HepG2 (cell line): ENCODE data around the gene MIB2. TPM values are rescaled to one million over a fixed set of nuclear protein-coding genes. Genes with fewer than 3 reads are reported as not detected.

ENCODE experiments used
- ATAC-seq: fragments of 200-7000 bp; cut with Tn5 transposase; 3 replicates; pipeline ENCODE4 v1.9.1; 2020; ENCODE audit warnings: mild to moderate bottlenecking, moderate library complexity
- BruUV-seq: library from RNA; stranded (reverse); fragments of 400-500 nt; replicated peaks from 2 replicates; lab custom pipeline; 2021; lab: Mats Ljungman, UMichigan
- CTCF ChIA-PET: fragments of 300-600 bp; formaldehyde crosslinking; extraction: SDS; loops from one replicate; lab custom pipeline; 2021; ENCODE audit warnings: low total read pairs, inconsistent platforms, low intra/inter-chr PET ratio; lab: Yijun Ruan, JAX
- POLR2A ChIA-PET: fragments of 350-600 bp; sonication (Branson Sonifier 250); formaldehyde crosslinking; loops from one replicate; lab custom pipeline; 2020; ENCODE audit warnings: antibody characterized with exemption, inconsistent platforms; lab: Yijun Ruan, JAX
- DNase-seq: peaks from one replicate; pipeline ENCODE4 v3.0.0-alpha.2; 2015; ENCODE audit warnings: low spot score
- FAIRE-seq: peaks from 3 replicates; lab custom pipeline; 2011; peaks lifted over from hg19 to GRCh38; lab: Jason Lieb, UNC
- H2AFZ ChIP-seq: one replicate; pipeline ENCODE4 v1.6.1; 2011; ENCODE audit warnings: low read length, inconsistent platforms
- H3K27ac ChIP-seq: fragments of 300-600 bp; 3 replicates; pipeline ENCODE4 v1.8.0; 2011; ENCODE audit warnings: mixed run types, mild to moderate bottlenecking, mixed read lengths, low read length, inconsistent platforms; ENCODE audit not compliant: insufficient read depth; ENCODE audit errors: extremely low read length
- H3K27me3 ChIP-seq, 2 experiments: fragments of 200-600 bp in 1 of 2; 2 replicates in 1 of 2; 3 replicates in 1 of 2; pipeline versions ENCODE4 v1.6.0 to v1.8.0; 2011; ENCODE audit warnings: low read length in 2 of 2, mild to moderate bottlenecking in 2 of 2, moderate library complexity in 2 of 2, inconsistent platforms in 1 of 2; ENCODE audit not compliant: insufficient read depth in 2 of 2, control insufficient read depth in 1 of 2
- H3K36me3 ChIP-seq, 2 experiments: fragments of 200-600 bp in 1 of 2; replicated peaks in 1 of 2; 2 replicates in 1 of 2; 3 replicates in 1 of 2; pipeline versions ENCODE4 v1.5.1 to v1.8.0; 2011; ENCODE audit warnings: low read length in 2 of 2, inconsistent platforms in 1 of 2; ENCODE audit not compliant: insufficient read depth in 2 of 2, control insufficient read depth in 1 of 2
- H3K4me1 ChIP-seq: 2 replicates; pipeline ENCODE4 v1.5.1; 2012; ENCODE audit warnings: low read length, inconsistent platforms; ENCODE audit not compliant: insufficient read depth
- H3K4me2 ChIP-seq: 2 replicates; pipeline ENCODE4 v1.6.0; 2011; ENCODE audit warnings: low read depth, low read length, inconsistent platforms
- H3K4me3 ChIP-seq, 3 experiments: fragments of 200-600 bp in 1 of 3; sonication (generic), shearing (Covaris generic) in 1 of 3; replicated peaks in 1 of 3; 2 replicates each; pipeline ENCODE4 v1.5.1; 2011 to 2016; ENCODE audit warnings: low read length in 3 of 3, inconsistent platforms in 2 of 3, low read depth in 2 of 3, mild to moderate bottlenecking in 2 of 3, control low read depth in 1 of 3, mixed read lengths in 1 of 3; ENCODE audit not compliant: insufficient read depth in 1 of 3
- H3K79me2 ChIP-seq: one replicate; pipeline ENCODE4 v1.6.1; 2011; ENCODE audit warnings: low read length, inconsistent platforms; ENCODE audit not compliant: insufficient read depth
- H3K9ac ChIP-seq: 2 replicates; pipeline ENCODE4 v1.6.0; 2011; ENCODE audit warnings: mild to moderate bottlenecking, low read depth, low read length, inconsistent platforms; ENCODE audit not compliant: insufficient read depth
- H3K9me3 ChIP-seq: 2 replicates; pipeline ENCODE4 v1.5.1; 2012; ENCODE audit warnings: mild to moderate bottlenecking, low read length
- H4K20me1 ChIP-seq: 2 replicates; pipeline ENCODE4 v1.6.0; 2011; ENCODE audit warnings: inconsistent platforms, mild to moderate bottlenecking, low read length, moderate library complexity; ENCODE audit not compliant: insufficient read depth
- AGO2 ChIP-seq: fragments of 200-400 bp; formaldehyde crosslinking; optimal IDR thresholded peaks from 2 replicates; pipeline ENCODE3; 2017; ENCODE audit warnings: mild to moderate bottlenecking, low read depth, low read length, moderate library complexity
- CHCHD3 ChIP-seq: sonication (generic); formaldehyde crosslinking; IDR thresholded peaks from 2 replicates; pipeline ENCODE4 v1.8.0; 2022; ENCODE audit warnings: mild to moderate bottlenecking, missing genetic modification reagents, moderate library complexity
- CTCF ChIP-seq: sonication (generic); formaldehyde crosslinking; IDR thresholded peaks from 2 replicates; pipeline ENCODE4 v1.5.0; 2020; ENCODE audit warnings: mild to moderate bottlenecking, missing genetic modification reagents, moderate library complexity
- HNRNPL ChIP-seq: fragments of 200-400 bp; formaldehyde crosslinking; IDR thresholded peaks from 2 replicates; pipeline ENCODE4 v1.6.1; 2017; ENCODE audit warnings: mild to moderate bottlenecking, low read depth, low read length
- MXD4 ChIP-seq: IDR thresholded peaks from 2 replicates; pipeline ENCODE4 v1.6.1; 2016; ENCODE audit warnings: mild to moderate bottlenecking, missing biosample characterization, missing genetic modification reagents
- RBFOX2 ChIP-seq: fragments of 200-400 bp; formaldehyde crosslinking; IDR thresholded peaks from 2 replicates; pipeline ENCODE4 v1.6.1; 2017; ENCODE audit warnings: low read depth, mild to moderate bottlenecking, low read length
- REL ChIP-seq: sonication (generic); formaldehyde crosslinking; conservative IDR thresholded peaks from 2 replicates; pipeline ENCODE4 v1.8.0; 2022; ENCODE audit warnings: mild to moderate bottlenecking, missing genetic modification reagents, moderate library complexity
- SNRNP70 ChIP-seq: fragments of 200-400 bp; formaldehyde crosslinking; IDR thresholded peaks from 2 replicates; pipeline ENCODE4 v1.6.1; 2017; ENCODE audit warnings: mild to moderate bottlenecking, low read depth, low read length, moderate library complexity
- ZBTB3 ChIP-seq: sonication (generic); formaldehyde crosslinking; IDR thresholded peaks from 2 replicates; pipeline ENCODE4 v1.4.0; 2020; ENCODE audit warnings: low read depth, mild to moderate bottlenecking, moderate library complexity, missing genetic modification reagents, borderline replicate concordance
- ZBTB38 ChIP-seq: sonication (generic); formaldehyde crosslinking; IDR thresholded peaks from 2 replicates; pipeline ENCODE4 v1.5.1; 2020; ENCODE audit warnings: mild to moderate bottlenecking, missing genetic modification reagents
- ZBTB42 ChIP-seq: sonication (generic); formaldehyde crosslinking; IDR thresholded peaks from 2 replicates; pipeline ENCODE4 v1.5.0; 2020; ENCODE audit warnings: mild to moderate bottlenecking, missing genetic modification reagents
- ZBTB7B ChIP-seq: sonication (generic); formaldehyde crosslinking; IDR thresholded peaks from 2 replicates; pipeline ENCODE4 v1.4.0; 2020; ENCODE audit warnings: missing genetic modification reagents
- ZFYVE20 ChIP-seq: sonication (generic); formaldehyde crosslinking; IDR thresholded peaks from 2 replicates; pipeline ENCODE4 v1.8.0; 2023; ENCODE audit warnings: low read depth, mild to moderate bottlenecking, moderate library complexity, missing genetic modification reagents, borderline replicate concordance
- ZNF296 ChIP-seq: sonication (generic); formaldehyde crosslinking; conservative IDR thresholded peaks from 2 replicates; pipeline ENCODE4 v1.5.0; 2020; ENCODE audit warnings: mild to moderate bottlenecking, missing genetic modification reagents
- ZNF333 ChIP-seq: sonication (generic); formaldehyde crosslinking; IDR thresholded peaks from 2 replicates; pipeline ENCODE4 v1.4.0; 2020; ENCODE audit warnings: mild to moderate bottlenecking, missing genetic modification reagents, borderline replicate concordance
- ZNF569 ChIP-seq: sonication (generic); formaldehyde crosslinking; IDR thresholded peaks from 2 replicates; pipeline ENCODE4 v1.5.0; 2020; ENCODE audit warnings: mild to moderate bottlenecking, missing genetic modification reagents, moderate library complexity, borderline replicate concordance
- ZNF619 ChIP-seq: sonication (generic); formaldehyde crosslinking; IDR thresholded peaks from 2 replicates; pipeline ENCODE4 v1.4.0; 2020; ENCODE audit warnings: mild to moderate bottlenecking, missing genetic modification reagents
- ZNF670 ChIP-seq: sonication (generic); formaldehyde crosslinking; IDR thresholded peaks from 2 replicates; pipeline ENCODE4 v1.8.0; 2022; ENCODE audit warnings: mild to moderate bottlenecking, missing genetic modification reagents, borderline replicate concordance
- ZNF672 ChIP-seq: sonication (generic); formaldehyde crosslinking; IDR thresholded peaks from 2 replicates; pipeline ENCODE4 v1.8.1; 2022; ENCODE audit warnings: missing genetic modification reagents
- ZNF780A ChIP-seq: sonication (generic); formaldehyde crosslinking; IDR thresholded peaks from 2 replicates; pipeline ENCODE4 v1.8.0; 2022; ENCODE audit warnings: mild to moderate bottlenecking, missing genetic modification reagents, moderate library complexity
- WGBS: methylation state at CpG from one replicate; pipeline ENCODE4 v1.1.6; 2017; ENCODE audit warnings: low lambda C conversion rate; 5-methylcytosine and 5-hydroxymethylcytosine counted together
- in situ Hi-C: cut with HindIII; loops from 2 replicates; pipeline ENCODE4 v1.10.0; 2017; ENCODE audit warnings: low pct_unique_long_range_greater_than_20kb; ENCODE audit not compliant: extremely low pct_ligation_motif_present
- intact Hi-C: fragments of 100-400 bp; cut with micrococcal nuclease; formaldehyde crosslinking; loops from one replicate; pipeline ENCODE4 v1.10.0; 2022; ENCODE audit not compliant: unreplicated experiment
- polyA plus RNA-seq, 8 experiments: library from polyadenylated mRNA; depleted of rRNA in 3 of 8; stranded (reverse) in 7 of 8; unstranded in 1 of 8; fragments of >200 nt; fragmentation: Illumina TruSeq in 4 of 8; extraction: Trizol in 4 of 8; gene quantifications; 2 replicates each; pipeline versions ENCODE4 v1.2.1 to v1.2.3, GENCODE V29; 2011 to 2016; ENCODE audit warnings: low read depth in 4 of 8, missing spikeins in 1 of 8, mixed read lengths in 1 of 8; ENCODE audit not compliant: insufficient read depth in 1 of 8
- total RNA-seq, 5 experiments: library from RNA; depleted of rRNA; stranded (reverse); fragments of >200 nt; fragmentation: Illumina TruSeq; extraction: Trizol; gene quantifications; 2 replicates each; pipeline ENCODE4 v1.2.3, GENCODE V29; 2016; ENCODE audit warnings: low read depth in 1 of 5
- TF ChIP-seq, protein P1 (sequence below): sonication (generic); formaldehyde crosslinking; IDR thresholded peaks from 2 replicates; pipeline ENCODE4 v1.8.0; 2022; ENCODE audit warnings: mild to moderate bottlenecking, missing genetic modification reagents, moderate library complexity

Gene MIB2
- total and polyA plus RNA-seq, 2 of the 13 experiments (the other 11 are each of a cell fraction or from before 2014, with no cell fraction given), result 19.9 to 30.4 TPM

- Histone ChIP-seq H3K27me3 (no peaks in the 10 kb centered on the region), H3K36me3 (no peaks in the 10 kb centered on the region), H3K4me1 (peaks cover 50% of the 10 kb centered on the region), H3K4me3 (peak overlapping the region; percentile 14 to 70 (median 47); a peak in 5 of 6 replicates), H3K9ac (peak overlapping the region; percentile 74), H3K4me2 (peak overlapping the region; percentile 83), H4K20me1 (no peaks in the 10 kb centered on the region; the same call in 1 of the 2 replicates), H3K27ac (peak overlapping the region; percentile 80), H3K79me2 (peaks cover 6% of the 10 kb centered on the region), H2AFZ (no peak overlapping the region), H3K9me3 (no peaks in the 10 kb centered on the region)
- TF ChIP-seq ZNF619 (CRISPR knock-in tag) (no peak), CHCHD3 (CRISPR knock-in tag) (no peak), ZNF780A (CRISPR knock-in tag) (peak; percentile 34; the same call in 1 of the 2 replicates), ZFYVE20 (no peak), ZBTB38 (CRISPR knock-in tag) (0 out of 2 replicates have a peak, but pooled peaks have one; percentile 3), ZNF672 (CRISPR knock-in tag) (peak; percentile 21; the same call in 1 of the 2 replicates), SNRNP70 (no peak), ZNF296 (CRISPR knock-in tag) (0 out of 2 replicates have a peak, but pooled peaks have one; percentile 52), AGO2 (peak; percentile 14), ZBTB3 (CRISPR knock-in tag) (no peak), REL (CRISPR knock-in tag) (no peak), CTCF (CRISPR knock-in tag) (no peak), ZNF333 (CRISPR knock-in tag) (no peak), MXD4 (CRISPR knock-in tag) (no peak), ZBTB42 (CRISPR knock-in tag) (0 out of 2 replicates have a peak, but pooled peaks have one; percentile 2), RBFOX2 (peak; percentile 20), HNRNPL (peak; percentile 85; the same call in 1 of the 2 replicates), ZBTB7B (CRISPR knock-in tag) (no peak), ZNF670 (CRISPR knock-in tag) (0 out of 2 replicates have a peak, but pooled peaks have one; percentile 7), ZNF569 (CRISPR knock-in tag) (no peak)
- TF ChIP-seq, protein P1, sequence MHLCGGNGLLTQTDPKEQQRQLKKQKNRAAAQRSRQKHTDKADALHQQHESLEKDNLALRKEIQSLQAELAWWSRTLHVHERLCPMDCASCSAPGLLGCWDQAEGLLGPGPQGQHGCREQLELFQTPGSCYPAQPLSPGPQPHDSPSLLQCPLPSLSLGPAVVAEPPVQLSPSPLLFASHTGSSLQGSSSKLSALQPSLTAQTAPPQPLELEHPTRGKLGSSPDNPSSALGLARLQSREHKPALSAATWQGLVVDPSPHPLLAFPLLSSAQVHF (CRISPR knock-in tag), result peak; percentile 39; the same call in 1 of the 2 replicates
- in situ Hi-C loops, result no loop called here
- BruUV-seq, result no TSS peak
- WGBS, result 94% methylated on average over 37 of the region's 39 CpGs
- FAIRE-seq (no peak), DNase-seq (no peak), ATAC-seq (no peak)
- ChIA-PET CTCF (no interaction called here), POLR2A (interaction anchor here (0.8 to 1.5 kb wide), 4 partner anchors 62 to 244 kb away, joined by 3 to 8 read pairs (median 4); partner anchors contain the start of gene MIB2)
- intact Hi-C loops, result no loop called here
Measured at GRCh38 chr1:1677718-1678580, 62.6 kb downstream of the MIB2 start.
